GM19025 (cell line): ENCODE data around the gene GPC5.
"Not testable (repeated sequence)": the region's sequence is repeated elsewhere in the genome, so short reads cannot be mapped to it uniquely, and the experiment has no call there.

Experiments
- ATAC-seq: cut with Tn5 transposase; IDR thresholded peaks from one replicate; pipeline ENCODE4 v1.9.1; 2021; ENCODE audit warnings: mild to moderate bottlenecking, low read depth, moderate library complexity; ENCODE audit not compliant: unreplicated experiment

GPC5 gene

GRCh38 chr13:92658293-92658692, 1259.9 kb downstream of the GPC5 start:
- no peak for ATAC-seq

- no peak for ATAC-seq
Measured at GRCh38 chr13:92661406-92661805, 1263.0 kb downstream of the GPC5 start.

GRCh38 chr13:92668157-92668556, 1269.7 kb downstream of the GPC5 start:
- ATAC-seq, result no peak

- no peak for ATAC-seq
Measured at GRCh38 chr13:92670096-92670495, 1271.7 kb downstream of the GPC5 start.

- no peak for ATAC-seq
Measured at GRCh38 chr13:92671821-92672220, 1273.4 kb downstream of the GPC5 start.

- ATAC-seq, result no peak
Measured at GRCh38 chr13:92676246-92676645, 1277.8 kb downstream of the GPC5 start.

- ATAC-seq, result no peak
Measured at GRCh38 chr13:92677571-92677970, 1279.2 kb downstream of the GPC5 start.

- no peak for ATAC-seq
Measured at GRCh38 chr13:92679602-92680001, 1281.2 kb downstream of the GPC5 start.

- ATAC-seq, result no peak
Measured at GRCh38 chr13:92681239-92681638, 1282.8 kb downstream of the GPC5 start.

- no peak for ATAC-seq
Measured at GRCh38 chr13:92682832-92683517, 1284.6 kb downstream of the GPC5 start.

GRCh38 chr13:92694047-92694446, 1295.6 kb downstream of the GPC5 start:
- no peak for ATAC-seq

- ATAC-seq, result not testable (repeated sequence)
Measured at GRCh38 chr13:92695827-92696226, 1297.4 kb downstream of the GPC5 start.

- ATAC-seq, result no peak
Measured at GRCh38 chr13:92716749-92717148, 1318.3 kb downstream of the GPC5 start.

GRCh38 chr13:92717857-92718256, 1319.4 kb downstream of the GPC5 start:
- ATAC-seq, result no peak

- ATAC-seq, result no peak
Measured at GRCh38 chr13:92719868-92720267, 1321.4 kb downstream of the GPC5 start.

- ATAC-seq, result no peak
Measured at GRCh38 chr13:92721620-92722019, 1323.2 kb downstream of the GPC5 start.

- no peak for ATAC-seq
Measured at GRCh38 chr13:92727118-92727517, 1328.7 kb downstream of the GPC5 start.

GRCh38 chr13:92734068-92734467, 1335.6 kb downstream of the GPC5 start:
- ATAC-seq, result no peak

GRCh38 chr13:92734545-92734944, 1336.1 kb downstream of the GPC5 start:
- no peak for ATAC-seq

- ATAC-seq, result no peak
Measured at GRCh38 chr13:92735909-92736308, 1337.5 kb downstream of the GPC5 start.

- ATAC-seq, result no peak
Measured at GRCh38 chr13:92739306-92739818, 1340.9 kb downstream of the GPC5 start.

GRCh38 chr13:92743992-92744391, 1345.6 kb downstream of the GPC5 start:
- no peak for ATAC-seq

- ATAC-seq, result no peak
Measured at GRCh38 chr13:92745258-92745657, 1346.8 kb downstream of the GPC5 start.
